PC-9 (cell line): ENCODE measurements around the gene PHLDA3. TPM values are rescaled to one million over a fixed set of nuclear protein-coding genes. Genes with fewer than 3 reads are reported as not detected.
"Not testable (repeated sequence)": the region's sequence is repeated elsewhere in the genome, so short reads cannot be mapped to it uniquely, and the experiment has no call there.

Source experiments
- BruUV-seq: library from RNA; stranded (reverse); fragments of 400-500 nt; replicated peaks from 2 replicates; lab custom pipeline; 2021; lab: Mats Ljungman, UMichigan
- CTCF ChIA-PET: fragments of 300-600 bp; sonication (Branson Sonifier 250); formaldehyde crosslinking; loops from one replicate; lab custom pipeline; 2022; ENCODE audit warnings: antibody characterized with exemption; lab: Charles Lee
- POLR2A ChIA-PET: fragments of 300-600 bp; sonication (Branson Sonifier 250); formaldehyde crosslinking; loops from one replicate; lab custom pipeline; 2022; ENCODE audit warnings: antibody characterized with exemption; ENCODE audit not compliant: unreplicated experiment; lab: Charles Lee
- DNase-seq, 2 experiments: peaks; one replicate each; pipeline versions ENCODE4 v3.0.0 to v3.0.0-alpha.2; 2015 to 2022; ENCODE audit warnings: mixed read lengths in 1 of 2
- H2AFZ ChIP-seq: fragments of 200-600 bp; sonication (generic); 2 replicates; pipeline ENCODE4 v1.8.1; 2017; ENCODE audit warnings: antibody characterized with exemption
- H3F3A ChIP-seq: fragments of 200-600 bp; sonication (generic); 2 replicates; pipeline ENCODE4 v1.8.1; 2017; ENCODE audit warnings: antibody characterized with exemption, mild to moderate bottlenecking, low read depth; ENCODE audit not compliant: insufficient read depth
- H3K27ac ChIP-seq: fragments of 200-600 bp; sonication (generic); 2 replicates; pipeline ENCODE4 v1.6.1; 2016; ENCODE audit warnings: mixed run types
- H3K27me3 ChIP-seq: fragments of 200-600 bp; sonication (generic); 2 replicates; pipeline ENCODE4 v1.6.1; 2016; ENCODE audit warnings: low read depth, mixed run types; ENCODE audit not compliant: insufficient read depth
- H3K36me3 ChIP-seq: fragments of 200-600 bp; sonication (generic); 2 replicates; pipeline ENCODE4 v1.6.1; 2016; ENCODE audit warnings: low read depth, mixed run types
- H3K4me1 ChIP-seq: fragments of 200-600 bp; sonication (generic); replicated peaks from 2 replicates; pipeline ENCODE4 v1.6.1; 2016; ENCODE audit warnings: mixed run types; ENCODE audit not compliant: insufficient read depth
- H3K4me2 ChIP-seq: fragments of 200-600 bp; sonication (generic); 2 replicates; pipeline ENCODE4 v1.6.1; 2017; ENCODE audit warnings: mixed run types
- H3K4me3 ChIP-seq: fragments of 200-600 bp; sonication (generic); 2 replicates; pipeline ENCODE4 v1.6.1; 2016; ENCODE audit warnings: mixed run types
- H3K79me2 ChIP-seq: fragments of 200-600 bp; sonication (generic); 2 replicates; pipeline ENCODE4 v1.6.1; 2017; ENCODE audit warnings: low read depth, mixed run types
- H3K9me2 ChIP-seq: fragments of 200-600 bp; sonication (generic); 2 replicates; pipeline ENCODE4 v1.8.1; 2017; ENCODE audit warnings: mild to moderate bottlenecking; ENCODE audit not compliant: insufficient read depth
- H3K9me3 ChIP-seq: fragments of 200-600 bp; sonication (generic); 2 replicates; pipeline ENCODE4 v1.8.1; 2016; ENCODE audit warnings: low read depth; ENCODE audit not compliant: insufficient read depth
- H4K20me1 ChIP-seq: fragments of 200-600 bp; sonication (generic); 2 replicates; pipeline ENCODE4 v1.8.1; 2017; ENCODE audit not compliant: insufficient read depth
- CTCF ChIP-seq: fragments of 200-600 bp; sonication (generic); conservative IDR thresholded peaks from 2 replicates; pipeline ENCODE4 v1.6.1; 2017; ENCODE audit warnings: mixed run types, antibody characterized with exemption, mild to moderate bottlenecking, moderate library complexity
- EZH2 ChIP-seq: fragments of 200-600 bp; sonication (generic); IDR thresholded peaks from 2 replicates; pipeline ENCODE4 v1.8.0; 2017; ENCODE audit warnings: antibody characterized with exemption, low read depth
- intact Hi-C: fragments of 100-400 bp; cut with micrococcal nuclease; formaldehyde crosslinking; loops from one replicate; pipeline ENCODE4 v1.10.0; 2022; ENCODE audit not compliant: unreplicated experiment
- total RNA-seq: library from RNA; stranded (reverse); gene quantifications from 2 replicates; pipeline ENCODE4 v1.2.3, GENCODE V29; 2021

Gene PHLDA3
- total RNA-seq, 1 experiment from 2014 or later: 31.6 TPM

- Histone ChIP-seq H3K9me2 (no peaks in the 10 kb centered on the region), H3K27ac (no peak overlapping the region), H2AFZ (no peak overlapping the region), H3K79me2 (no peaks in the 10 kb centered on the region), H3F3A (peaks cover 2% of the 10 kb centered on the region; the same call in 1 of the 2 replicates), H3K4me1 (peaks cover 2% of the 10 kb centered on the region), H3K36me3 (no peaks in the 10 kb centered on the region), H4K20me1 (no peaks in the 10 kb centered on the region), H3K9me3 (no peaks in the 10 kb centered on the region), H3K4me3 (no peak overlapping the region), H3K27me3 (no peaks in the 10 kb centered on the region), H3K4me2 (no peak overlapping the region)
- no TSS peak for BruUV-seq
- intact Hi-C loops: no loop called here
- CTCF ChIA-PET: no interaction called here
- POLR2A ChIA-PET: interaction anchor here (0.5 kb wide), 1 partner anchor 15 kb away, joined by 10 read pairs; no protein-coding TSS in a partner anchor
- DNase-seq: no peak
- TF ChIP-seq CTCF (no peak), EZH2 (no peak)
These were observed 26.7 kb upstream of the PHLDA3 start for GRCh38 chr1:201495551-201496295.

- ChIA-PET CTCF (interaction anchor here (0.8 kb wide), 1 partner anchor 46 kb away, joined by 9 read pairs; no protein-coding TSS in a partner anchor), POLR2A (interaction anchor here (0.6 kb wide), 1 partner anchor 221 kb away, joined by 3 read pairs; no protein-coding TSS in a partner anchor)
- no peaks in the 10 kb centered on the region for H3K9me2 ChIP-seq
- H3K9me3 ChIP-seq: no peaks in the 10 kb centered on the region
- peaks cover 18% of the 10 kb centered on the region for H3K4me1 ChIP-seq
- no peaks in the 10 kb centered on the region for H4K20me1 ChIP-seq
- no peaks in the 10 kb centered on the region for H3K27me3 ChIP-seq
- no peak overlapping the region for H3K27ac ChIP-seq
- H2AFZ ChIP-seq: no peak overlapping the region
- no TSS peak for BruUV-seq
- no peak for DNase-seq
- H3K4me2 ChIP-seq: no peak overlapping the region
- H3K79me2 ChIP-seq: no peaks in the 10 kb centered on the region
- peaks cover 16% of the 10 kb centered on the region; the same call in 1 of the 2 replicates for H3F3A ChIP-seq
- no peak overlapping the region for H3K4me3 ChIP-seq
- TF ChIP-seq CTCF (no peak), EZH2 (no peak)
- intact Hi-C loops: no loop called here
- H3K36me3 ChIP-seq: no peaks in the 10 kb centered on the region
These were observed 25.0 kb upstream of the PHLDA3 start for GRCh38 chr1:201493757-201494617.

- Histone ChIP-seq H3F3A (peaks cover 23% of the 10 kb centered on the region; the same call in 1 of the 2 replicates), H3K4me1 (peaks cover 26% of the 10 kb centered on the region)
- POLR2A ChIA-PET, H3K36me3 ChIP-seq, DNase-seq, H3K4me2 ChIP-seq, H2AFZ ChIP-seq, BruUV-seq, H3K27me3 ChIP-seq, H3K9me3 ChIP-seq, H3K27ac ChIP-seq, CTCF ChIA-PET, H4K20me1 ChIP-seq, H3K79me2 ChIP-seq, H3K9me2 ChIP-seq, intact Hi-C loops, H3K4me3 ChIP-seq: not testable (repeated sequence)
These were observed 24.2 kb upstream of the PHLDA3 start for GRCh38 chr1:201493026-201493656.
